ENCODE results near the gene ZNF175.

The ZNF175 gene

GRCh38 chr19:51595190-51596175 is 24.4 kb downstream of the ZNF175 start:
- H3K4me3 ChIP-seq (ENCODE audit: low read depth, low read length): peak overlapping the region; percentile 89
- H3K36me3 ChIP-seq: no peaks in the 10 kb centered on the region
- H3K27me3 ChIP-seq: no peaks in the 10 kb centered on the region
- no peak for DNase-seq
- H3K4me1 ChIP-seq: no peaks in the 10 kb centered on the region
- TF ChIP-seq, protein P1, sequence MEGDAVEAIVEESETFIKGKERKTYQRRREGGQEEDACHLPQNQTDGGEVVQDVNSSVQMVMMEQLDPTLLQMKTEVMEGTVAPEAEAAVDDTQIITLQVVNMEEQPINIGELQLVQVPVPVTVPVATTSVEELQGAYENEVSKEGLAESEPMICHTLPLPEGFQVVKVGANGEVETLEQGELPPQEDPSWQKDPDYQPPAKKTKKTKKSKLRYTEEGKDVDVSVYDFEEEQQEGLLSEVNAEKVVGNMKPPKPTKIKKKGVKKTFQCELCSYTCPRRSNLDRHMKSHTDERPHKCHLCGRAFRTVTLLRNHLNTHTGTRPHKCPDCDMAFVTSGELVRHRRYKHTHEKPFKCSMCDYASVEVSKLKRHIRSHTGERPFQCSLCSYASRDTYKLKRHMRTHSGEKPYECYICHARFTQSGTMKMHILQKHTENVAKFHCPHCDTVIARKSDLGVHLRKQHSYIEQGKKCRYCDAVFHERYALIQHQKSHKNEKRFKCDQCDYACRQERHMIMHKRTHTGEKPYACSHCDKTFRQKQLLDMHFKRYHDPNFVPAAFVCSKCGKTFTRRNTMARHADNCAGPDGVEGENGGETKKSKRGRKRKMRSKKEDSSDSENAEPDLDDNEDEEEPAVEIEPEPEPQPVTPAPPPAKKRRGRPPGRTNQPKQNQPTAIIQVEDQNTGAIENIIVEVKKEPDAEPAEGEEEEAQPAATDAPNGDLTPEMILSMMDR (IDR thresholded peaks at IDR 0.05; ENCODE audit: low read depth, low read length): no peak
- no peaks in the 10 kb centered on the region for H3K9me3 ChIP-seq

DNA sequence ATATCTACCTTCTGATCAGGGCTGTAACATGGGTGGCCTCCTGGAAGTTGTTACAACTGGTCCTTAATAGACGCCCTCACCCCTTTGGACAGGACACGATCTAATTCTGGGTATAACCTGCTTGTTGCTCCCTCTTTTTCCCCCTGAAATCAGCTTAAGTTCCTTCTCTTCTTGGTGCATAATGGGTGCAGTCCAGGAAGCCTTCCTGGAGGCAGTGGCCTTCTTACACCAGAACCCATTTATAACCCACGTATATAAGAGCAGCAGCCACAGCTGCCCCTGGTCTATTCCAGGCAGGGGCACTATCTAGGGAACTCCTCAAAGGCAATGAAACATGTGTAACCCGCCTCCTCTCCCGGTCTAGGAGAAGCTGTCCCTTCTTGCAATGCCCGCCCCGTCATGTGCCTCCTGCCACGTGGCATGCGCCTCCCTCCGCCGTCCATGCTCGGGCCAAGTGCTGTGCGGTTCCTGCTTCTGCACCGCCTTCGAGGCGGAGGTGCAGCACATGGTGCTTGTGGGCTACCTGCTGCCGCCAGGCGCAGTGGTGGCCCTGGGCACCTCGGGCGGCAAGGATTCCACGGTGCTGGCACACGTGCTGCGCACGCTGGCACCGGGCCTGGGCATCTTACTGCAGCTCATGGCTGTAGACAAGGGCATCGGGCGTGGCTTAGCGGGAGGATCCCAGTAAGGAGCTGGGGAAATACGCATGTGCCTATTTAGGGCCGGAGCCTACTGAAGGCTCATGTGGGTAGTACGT is 27.3 kb downstream of the ZNF175 start:
- no peak for DNase-seq
- Histone ChIP-seq H3K27me3 (no peaks in the 10 kb centered on the region), H3K9me3 (no peaks in the 10 kb centered on the region), H3K4me3 (ENCODE audit: low read depth, low read length) (no peak overlapping the region), H3K4me1 (no peaks in the 10 kb centered on the region), H3K36me3 (no peaks in the 10 kb centered on the region)
- TF ChIP-seq, protein P1 (IDR thresholded peaks at IDR 0.05; ENCODE audit: low read depth, low read length): no peak

- H3K36me3 ChIP-seq: no peaks in the 10 kb centered on the region
- H3K4me3 ChIP-seq (ENCODE audit: low read depth, low read length): no peak overlapping the region
- H3K4me1 ChIP-seq: no peaks in the 10 kb centered on the region
- no peaks in the 10 kb centered on the region for H3K27me3 ChIP-seq
- no peak for DNase-seq
- no peaks in the 10 kb centered on the region for H3K9me3 ChIP-seq
- TF ChIP-seq, protein P1 (IDR thresholded peaks at IDR 0.05; ENCODE audit: low read depth, low read length): no peak
Observed at GRCh38 chr19:51599084-51599483, 28.0 kb downstream of the ZNF175 start.

- Histone ChIP-seq H3K27me3 (no peaks in the 10 kb centered on the region; the same call in 1 of the 2 replicates), H3K4me1 (no peaks in the 10 kb centered on the region), H3K4me3 (ENCODE audit: low read depth, low read length) (no peak overlapping the region), H3K36me3 (no peaks in the 10 kb centered on the region), H3K9me3 (no peaks in the 10 kb centered on the region)
- TF ChIP-seq, protein P1 (IDR thresholded peaks at IDR 0.05; ENCODE audit: low read depth, low read length): no peak
- no peak for DNase-seq
Observed at GRCh38 chr19:51600940-51601580, 30.0 kb downstream of the ZNF175 start.

DNA sequence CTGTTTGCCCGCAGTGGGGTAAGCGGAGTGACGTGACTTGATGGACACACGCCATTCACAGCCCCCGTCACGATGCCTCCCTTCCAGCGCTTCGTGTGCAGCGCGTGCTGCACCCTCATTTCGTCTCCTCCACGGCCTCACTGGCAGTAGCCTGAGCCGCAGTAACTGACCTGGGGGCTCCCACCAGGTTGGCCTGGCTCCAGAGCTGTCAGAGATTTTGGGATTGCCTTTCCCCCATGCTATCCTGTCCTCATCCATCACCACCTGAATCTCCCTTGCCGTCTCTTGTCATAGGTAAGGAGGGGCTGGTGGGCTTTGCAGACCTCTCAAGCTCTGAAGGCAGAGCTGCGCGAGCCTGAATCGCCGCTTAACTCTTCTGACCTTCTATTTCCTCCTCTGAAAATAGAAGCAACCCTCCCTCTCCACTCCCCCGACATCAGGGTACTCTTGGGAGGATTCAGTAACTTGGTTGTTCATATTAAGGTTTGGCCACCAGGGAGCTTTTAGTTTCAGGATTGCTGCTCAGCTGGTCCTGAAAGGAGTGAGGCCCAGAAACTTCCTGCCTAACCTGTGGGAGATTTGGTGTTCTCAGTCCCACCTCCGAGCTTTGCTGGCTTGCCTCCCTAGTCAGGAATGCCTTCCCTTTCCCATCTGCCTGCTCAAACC is 31.2 kb downstream of the ZNF175 start:
- Histone ChIP-seq H3K27me3 (no peaks in the 10 kb centered on the region; the same call in 1 of the 2 replicates), H3K4me1 (no peaks in the 10 kb centered on the region), H3K36me3 (no peaks in the 10 kb centered on the region), H3K4me3 (ENCODE audit: low read depth, low read length) (no peak overlapping the region), H3K9me3 (no peaks in the 10 kb centered on the region)
- TF ChIP-seq, protein P1 (IDR thresholded peaks at IDR 0.05; ENCODE audit: low read depth, low read length): no peak
- DNase-seq: no peak

All from BE2C (cell line).